GM23338 (cell line): Measurements from ENCODE around the gene DLG2. TPM values are rescaled to one million over a fixed set of nuclear protein-coding genes. Genes with fewer than 3 reads are reported as not detected.

Experiments
- ATAC-seq: fragments of 200-7000 bp; cut with Tn5 transposase; 3 replicates; pipeline ENCODE4 v1.9.1; 2020
- DNase-seq: peaks from one replicate; pipeline ENCODE4 v3.0.0-alpha.2; 2015; ENCODE audit warnings: low spot score
- H2AFZ ChIP-seq: fragments of 200-600 bp; sonication (generic); 2 replicates; pipeline ENCODE4 v1.8.0; 2016; ENCODE audit warnings: antibody characterized with exemption, mild to moderate bottlenecking, moderate library complexity
- H3F3A ChIP-seq: fragments of 200-600 bp; sonication (generic); replicated peaks from 2 replicates; pipeline ENCODE4 v1.8.0; 2017; ENCODE audit warnings: antibody characterized with exemption, mixed run types, low read depth
- H3K27ac ChIP-seq: fragments of 200-600 bp; sonication (generic); 2 replicates; pipeline ENCODE4 v1.6.1; 2016; ENCODE audit warnings: low read depth
- H3K27me3 ChIP-seq: fragments of 200-600 bp; sonication (generic); 2 replicates; pipeline ENCODE4 v1.8.0; 2016; ENCODE audit warnings: mild to moderate bottlenecking, mixed run types, moderate library complexity; ENCODE audit not compliant: insufficient read depth
- H3K36me3 ChIP-seq: fragments of 200-600 bp; sonication (generic); 2 replicates; pipeline ENCODE4 v1.8.0; 2016; ENCODE audit warnings: mild to moderate bottlenecking; ENCODE audit not compliant: insufficient read depth
- H3K4me1 ChIP-seq: fragments of 200-600 bp; sonication (generic); 2 replicates; pipeline ENCODE4 v1.8.0; 2016; ENCODE audit warnings: mild to moderate bottlenecking, moderate library complexity; ENCODE audit not compliant: insufficient read depth
- H3K4me2 ChIP-seq: fragments of 200-600 bp; sonication (generic); 2 replicates; pipeline ENCODE4 v1.7.1; 2017; ENCODE audit warnings: mixed run types
- H3K4me3 ChIP-seq: fragments of 200-600 bp; sonication (generic); 2 replicates; pipeline ENCODE4 v1.6.1; 2016; ENCODE audit warnings: mixed run types
- H3K79me2 ChIP-seq: fragments of 200-600 bp; sonication (generic); replicated peaks from 2 replicates; pipeline ENCODE4 v1.8.0; 2017; ENCODE audit warnings: mild to moderate bottlenecking; ENCODE audit not compliant: insufficient read depth
- H3K9me2 ChIP-seq: fragments of 200-600 bp; sonication (generic); 2 replicates; pipeline ENCODE4 v1.8.0; 2017; ENCODE audit not compliant: insufficient read depth
- H4K20me1 ChIP-seq: fragments of 200-600 bp; sonication (generic); replicated peaks from 2 replicates; pipeline ENCODE4 v1.8.0; 2017; ENCODE audit warnings: mild to moderate bottlenecking; ENCODE audit not compliant: insufficient read depth
- H3K27ac Mint-ChIP-seq: 2 replicates; pipeline ENCODE4 v1.8.0; 2020; ENCODE audit warnings: inconsistent platforms, mild to moderate bottlenecking, moderate library complexity, mixed read lengths
- H3K27me3 Mint-ChIP-seq: 3 replicates; pipeline ENCODE4 v1.8.0; 2022; ENCODE audit warnings: low read depth, mild to moderate bottlenecking, moderate library complexity, mixed read lengths, inconsistent platforms; ENCODE audit not compliant: insufficient read depth, poor library complexity
- H3K36me3 Mint-ChIP-seq: 3 replicates; pipeline ENCODE4 v1.8.0; 2021; ENCODE audit warnings: low read depth, mild to moderate bottlenecking, inconsistent platforms, moderate library complexity, mixed read lengths
- H3K4me1 Mint-ChIP-seq: 3 replicates; pipeline ENCODE4 v1.8.0; 2020; ENCODE audit warnings: mild to moderate bottlenecking, inconsistent platforms, mixed read lengths
- H3K4me3 Mint-ChIP-seq: 3 replicates; pipeline ENCODE4 v1.8.0; 2021; ENCODE audit warnings: moderate library complexity, mild to moderate bottlenecking, inconsistent platforms, mixed read lengths
- H3K9me3 Mint-ChIP-seq: 3 replicates; pipeline ENCODE4 v1.8.0; 2020; ENCODE audit warnings: moderate library complexity, mild to moderate bottlenecking, inconsistent platforms, mixed read lengths
- CTCF ChIP-seq, 2 experiments: fragments of 200-600 bp in 1 of 2; sonication (generic) in 1 of 2; conservative IDR thresholded peaks; 2 replicates each; pipeline versions ENCODE4 v1.5.1 to v1.6.1; 2016 to 2017; ENCODE audit warnings: antibody characterized with exemption in 2 of 2, low read depth in 2 of 2, mild to moderate bottlenecking in 2 of 2, moderate library complexity in 1 of 2
- ETS1 ChIP-seq: IDR thresholded peaks from 2 replicates; pipeline ENCODE4 v1.6.1; 2016; ENCODE audit warnings: antibody characterized with exemption
- EZH2 ChIP-seq: fragments of 200-600 bp; sonication (generic); IDR thresholded peaks from one replicate; pipeline ENCODE4 v1.8.0; 2017; ENCODE audit warnings: antibody characterized with exemption, mild to moderate bottlenecking, low read depth; ENCODE audit not compliant: unreplicated experiment
- EZH2phosphoT487 ChIP-seq: fragments of 200-600 bp; sonication (generic); IDR thresholded peaks from one replicate; pipeline ENCODE4 v1.8.1; 2018; ENCODE audit warnings: antibody characterized with exemption; ENCODE audit not compliant: unreplicated experiment
- JUNB ChIP-seq: IDR thresholded peaks from one replicate; pipeline ENCODE4 v1.6.1; 2016; ENCODE audit warnings: antibody characterized with exemption; ENCODE audit not compliant: unreplicated experiment
- NANOG ChIP-seq: IDR thresholded peaks from 2 replicates; pipeline ENCODE4 v1.6.1; 2016; ENCODE audit warnings: antibody characterized with exemption, borderline replicate concordance
- POLR2AphosphoS5 ChIP-seq: IDR thresholded peaks from 2 replicates; pipeline ENCODE4 v1.6.1; 2016; ENCODE audit warnings: antibody characterized with exemption, low read depth
- REST ChIP-seq: IDR thresholded peaks from one replicate; pipeline ENCODE4 v1.6.1; 2018; ENCODE audit warnings: antibody characterized with exemption; ENCODE audit not compliant: unreplicated experiment
- STAT1 ChIP-seq: IDR thresholded peaks from one replicate; pipeline ENCODE4 v1.6.1; 2016; ENCODE audit warnings: antibody characterized with exemption; ENCODE audit not compliant: unreplicated experiment
- ZNF114 ChIP-seq: fragments of 250-450 bp; sonication (Bioruptor Pico); IDR thresholded peaks from 2 replicates; pipeline ENCODE4 v1.5.0; 2020; ENCODE audit warnings: mild to moderate bottlenecking, moderate library complexity
- ZNF331 ChIP-seq: fragments of 250-450 bp; sonication (Bioruptor Pico); IDR thresholded peaks from 2 replicates; pipeline ENCODE4 v1.5.0; 2020; ENCODE audit warnings: low read depth, mild to moderate bottlenecking, moderate library complexity
- ZNF462 ChIP-seq: fragments of 250-450 bp; sonication (Bioruptor Pico); IDR thresholded peaks from 2 replicates; pipeline ENCODE4 v1.5.0; 2020; ENCODE audit warnings: mild to moderate bottlenecking, moderate library complexity
- polyA plus RNA-seq: library from polyadenylated mRNA; unstranded; fragments of >200 nt; fragmentation: Nextera tagmentation; extraction: Ambion mirVana; gene quantifications from 2 replicates; pipeline ENCODE4 v1.2.1, GENCODE V29; 2016
- total RNA-seq: library from RNA; depleted of rRNA; stranded (reverse); fragments of >200 nt; shearing (Covaris generic); gene quantifications from 2 replicates; pipeline ENCODE4 v1.2.3, GENCODE V29; 2014

Gene DLG2
- total and polyA plus RNA-seq, 2 experiments from 2014 or later, result 19.8 to 21.5 TPM

GRCh38 chr11:83791557-83791956 is 1835.6 kb downstream of the DLG2 start (continued):
- TF ChIP-seq ZNF462 (CRISPR knock-in tag) (no peak), EZH2 (no peak), ETS1 (no peak)

GRCh38 chr11:83785942-83786341 is 1841.2 kb downstream of the DLG2 start:
- Histone ChIP-seq H2AFZ (no peak overlapping the region), H3K4me1 (no peaks in the 10 kb centered on the region), H3K27ac (no peak overlapping the region), H3K4me3 (no peak overlapping the region), H3K79me2 (no peaks in the 10 kb centered on the region), H3K36me3 (no peaks in the 10 kb centered on the region), H3K4me2 (no peak overlapping the region), H3F3A (no peaks in the 10 kb centered on the region), H3K27me3 (no peaks in the 10 kb centered on the region), H4K20me1 (no peaks in the 10 kb centered on the region), H3K9me2 (no peaks in the 10 kb centered on the region)
- ATAC-seq (no peak), DNase-seq (no peak)
- Mint-ChIP-seq H3K9me3 (no peaks in the 10 kb centered on the region), H3K4me1 (no peaks in the 10 kb centered on the region), H3K27ac (no peak overlapping the region), H3K4me3 (no peak overlapping the region), H3K36me3 (no peaks in the 10 kb centered on the region), H3K27me3 (no peaks in the 10 kb centered on the region)
- TF ChIP-seq POLR2AphosphoS5, result no peak
- TF ChIP-seq JUNB, result no peak
- no peak for TF ChIP-seq ZNF331 (CRISPR knock-in tag)
- TF ChIP-seq REST, result no peak
- TF ChIP-seq CTCF (conservative IDR thresholded peaks at IDR 0.05; ENCODE audit: low read depth in 2 of 2), result no peak
- TF ChIP-seq EZH2, result no peak
- no peak for TF ChIP-seq ETS1
- no peak for TF ChIP-seq NANOG
- TF ChIP-seq ZNF114 (CRISPR knock-in tag), result no peak
- TF ChIP-seq STAT1, result no peak
- no peak for TF ChIP-seq EZH2phosphoT487
